Loucy (cell line): ENCODE data around the gene NHSL2.

Source experiments
- H2AFZ ChIP-seq: fragments of 200-600 bp; sonication (generic); 2 replicates; pipeline ENCODE4 v1.6.0; 2016; ENCODE audit warnings: antibody characterized with exemption, mild to moderate bottlenecking, low read length, moderate library complexity
- H3F3A ChIP-seq: fragments of 200-600 bp; 2 replicates; pipeline ENCODE4 v1.6.0; 2016; ENCODE audit warnings: antibody characterized with exemption, low read depth, mild to moderate bottlenecking
- H3K27me3 ChIP-seq: fragments of 200-600 bp; sonication (generic); 2 replicates; pipeline ENCODE4 v1.6.1; 2014; ENCODE audit warnings: low read length, mild to moderate bottlenecking; ENCODE audit not compliant: insufficient read depth, poor library complexity, severe bottlenecking
- H3K36me3 ChIP-seq: fragments of 200-600 bp; sonication (generic); 2 replicates; pipeline ENCODE4 v1.6.1; 2016; ENCODE audit warnings: low read length; ENCODE audit not compliant: insufficient read depth
- H3K4me1 ChIP-seq: fragments of 200-600 bp; sonication (generic); 2 replicates; pipeline ENCODE4 v1.5.1; 2014; ENCODE audit warnings: low read length, mild to moderate bottlenecking; ENCODE audit not compliant: insufficient read depth, poor library complexity, severe bottlenecking
- H3K4me2 ChIP-seq: fragments of 200-600 bp; sonication (generic); 2 replicates; pipeline ENCODE4 v1.6.0; 2014; ENCODE audit warnings: antibody characterized with exemption, low read length, low read depth, mild to moderate bottlenecking; ENCODE audit not compliant: poor library complexity, severe bottlenecking
- H3K4me3 ChIP-seq: fragments of 200-600 bp; sonication (generic); 2 replicates; pipeline ENCODE4 v1.5.1; 2014; ENCODE audit warnings: low read length, mild to moderate bottlenecking, mixed read lengths; ENCODE audit not compliant: poor library complexity, severe bottlenecking
- H3K79me2 ChIP-seq: fragments of 200-600 bp; sonication (generic); 2 replicates; pipeline ENCODE4 v1.6.1; 2014; ENCODE audit warnings: low read length; ENCODE audit not compliant: insufficient read depth
- H3K9ac ChIP-seq: fragments of 200-600 bp; sonication (generic); 2 replicates; pipeline ENCODE4 v1.6.0; 2014; ENCODE audit warnings: mild to moderate bottlenecking, low read depth, low read length, moderate library complexity; ENCODE audit not compliant: poor library complexity, severe bottlenecking
- H3K9me2 ChIP-seq: fragments of 200-600 bp; sonication (generic); replicated peaks from 2 replicates; pipeline ENCODE4 v1.6.1; 2016; ENCODE audit warnings: low read depth, low read length, mixed read lengths
- H3K9me3 ChIP-seq: fragments of 200-600 bp; sonication (generic); 2 replicates; pipeline ENCODE4 v1.6.1; 2014; ENCODE audit warnings: mild to moderate bottlenecking, antibody characterized with exemption, low read length, low read depth; ENCODE audit not compliant: insufficient read depth
- H4K20me1 ChIP-seq: fragments of 200-600 bp; sonication (generic); 2 replicates; pipeline ENCODE4 v1.6.0; 2014; ENCODE audit warnings: antibody characterized with exemption, low read length, mild to moderate bottlenecking; ENCODE audit not compliant: insufficient read depth, poor library complexity, severe bottlenecking
- EZH2phosphoT487 ChIP-seq: fragments of 200-600 bp; IDR thresholded peaks from 2 replicates; pipeline ENCODE4 v1.6.1; 2018; ENCODE audit warnings: antibody characterized with exemption, mild to moderate bottlenecking, moderate library complexity, borderline replicate concordance
- TF ChIP-seq, protein P1 (sequence below): fragments of 200-600 bp; sonication (generic); conservative IDR thresholded peaks from 2 replicates; pipeline ENCODE4 v1.5.1; 2014; ENCODE audit warnings: mild to moderate bottlenecking, antibody characterized with exemption, low read length

NHSL2 gene

DNA sequence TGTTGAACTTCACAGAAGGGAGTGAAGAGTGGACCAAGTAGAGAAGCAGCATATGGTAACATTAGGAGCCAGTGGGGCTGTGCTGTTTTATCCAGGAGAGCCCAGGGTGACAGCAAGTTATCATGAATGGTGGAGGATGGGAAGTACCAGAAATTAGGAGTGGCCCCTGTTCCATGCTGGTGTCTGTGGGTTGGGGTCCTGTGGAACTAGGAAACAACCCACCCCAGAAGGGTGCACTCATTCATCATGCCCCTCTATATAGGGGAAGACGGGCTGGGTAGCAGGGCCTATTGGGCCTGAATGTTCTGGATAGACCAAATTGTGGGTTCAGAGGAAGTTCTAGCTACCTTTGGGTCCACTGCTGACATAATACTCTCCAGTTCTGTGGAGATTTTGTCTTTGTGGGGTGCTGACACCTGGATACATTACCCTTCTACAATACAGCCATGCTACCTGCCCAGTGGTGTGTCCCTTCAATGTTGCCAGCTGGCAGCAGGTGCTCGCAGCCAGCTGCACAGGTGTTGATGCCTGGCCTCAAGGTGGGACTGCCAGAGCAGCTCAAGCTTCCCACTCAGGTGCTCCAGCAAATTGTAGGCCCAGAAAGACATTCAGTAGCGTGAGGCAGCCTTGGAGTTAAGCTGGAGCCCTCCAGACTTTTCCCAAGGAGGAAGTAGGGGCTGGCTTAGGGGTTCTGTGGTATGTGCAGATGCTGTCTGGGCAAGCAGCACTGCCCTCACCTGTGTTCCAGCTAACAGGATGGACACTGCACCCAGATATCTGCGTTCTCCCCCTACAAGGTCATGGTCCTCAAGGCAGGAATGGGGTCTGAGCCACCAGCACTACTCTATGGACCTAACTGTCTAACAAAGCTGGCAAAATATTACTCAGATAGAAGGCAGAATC, 106.5 kb downstream of the NHSL2 start:
- no peak overlapping the region for H3K9ac ChIP-seq
- peaks cover 26% of the 10 kb centered on the region for H3K4me1 ChIP-seq
- no peak overlapping the region for H2AFZ ChIP-seq
- no peaks in the 10 kb centered on the region for H3K9me3 ChIP-seq
- no peaks in the 10 kb centered on the region for H3K79me2 ChIP-seq
- no peaks in the 10 kb centered on the region for H4K20me1 ChIP-seq
- no peak overlapping the region for H3K4me3 ChIP-seq
- H3F3A ChIP-seq: no peaks in the 10 kb centered on the region
- H3K27me3 ChIP-seq: no peaks in the 10 kb centered on the region
- H3K9me2 ChIP-seq: no peaks in the 10 kb centered on the region
- no peak overlapping the region for H3K4me2 ChIP-seq
- no peaks in the 10 kb centered on the region for H3K36me3 ChIP-seq
- TF ChIP-seq, protein P1, sequence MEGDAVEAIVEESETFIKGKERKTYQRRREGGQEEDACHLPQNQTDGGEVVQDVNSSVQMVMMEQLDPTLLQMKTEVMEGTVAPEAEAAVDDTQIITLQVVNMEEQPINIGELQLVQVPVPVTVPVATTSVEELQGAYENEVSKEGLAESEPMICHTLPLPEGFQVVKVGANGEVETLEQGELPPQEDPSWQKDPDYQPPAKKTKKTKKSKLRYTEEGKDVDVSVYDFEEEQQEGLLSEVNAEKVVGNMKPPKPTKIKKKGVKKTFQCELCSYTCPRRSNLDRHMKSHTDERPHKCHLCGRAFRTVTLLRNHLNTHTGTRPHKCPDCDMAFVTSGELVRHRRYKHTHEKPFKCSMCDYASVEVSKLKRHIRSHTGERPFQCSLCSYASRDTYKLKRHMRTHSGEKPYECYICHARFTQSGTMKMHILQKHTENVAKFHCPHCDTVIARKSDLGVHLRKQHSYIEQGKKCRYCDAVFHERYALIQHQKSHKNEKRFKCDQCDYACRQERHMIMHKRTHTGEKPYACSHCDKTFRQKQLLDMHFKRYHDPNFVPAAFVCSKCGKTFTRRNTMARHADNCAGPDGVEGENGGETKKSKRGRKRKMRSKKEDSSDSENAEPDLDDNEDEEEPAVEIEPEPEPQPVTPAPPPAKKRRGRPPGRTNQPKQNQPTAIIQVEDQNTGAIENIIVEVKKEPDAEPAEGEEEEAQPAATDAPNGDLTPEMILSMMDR: no peak
- no peak for TF ChIP-seq EZH2phosphoT487

DNA sequence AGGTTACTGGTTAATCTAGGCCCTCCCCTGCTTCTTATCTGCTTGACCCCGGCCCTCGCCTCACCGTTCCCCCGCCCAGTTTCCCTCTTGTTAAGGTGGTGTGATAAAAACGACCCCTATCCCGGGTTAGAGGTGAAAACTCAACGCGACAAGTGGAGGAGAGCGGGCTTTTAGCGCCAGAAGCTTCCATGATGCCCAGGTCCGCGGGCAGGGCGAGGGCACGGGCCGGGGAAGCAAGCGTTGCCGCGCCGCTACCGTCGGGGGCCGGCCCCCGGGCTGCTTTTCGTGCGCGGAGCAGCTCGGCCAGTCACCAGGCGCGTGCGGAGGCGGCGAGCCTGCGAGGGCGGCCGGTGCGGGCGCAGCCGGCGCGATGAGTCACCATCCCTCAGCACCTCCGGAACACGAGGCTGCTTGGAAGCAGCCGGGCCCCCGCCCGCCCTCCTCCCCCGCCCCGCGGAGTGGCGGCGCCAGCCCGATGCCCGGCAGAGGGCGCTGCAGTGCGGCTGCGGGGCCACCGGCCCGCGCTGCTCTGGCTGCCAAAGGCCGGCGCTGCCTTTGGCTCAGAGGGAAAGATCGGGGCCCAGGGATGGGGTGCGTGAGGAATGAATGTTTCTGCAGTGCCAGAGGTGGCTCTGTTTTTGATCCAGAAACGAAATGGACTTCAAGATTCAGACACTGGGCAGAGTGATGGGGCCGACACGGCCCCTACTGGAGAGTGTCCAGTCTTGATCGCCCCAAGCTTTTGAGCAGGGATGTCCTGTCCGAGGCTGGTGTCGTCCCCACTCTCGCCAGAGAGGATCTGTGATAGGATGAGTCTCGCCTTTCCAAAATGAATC, 107.8 kb downstream of the NHSL2 start:
- Histone ChIP-seq H2AFZ (peak overlapping the region; percentile 75), H3K9me3 (no peaks in the 10 kb centered on the region), H3K79me2 (no peaks in the 10 kb centered on the region), H3K9me2 (no peaks in the 10 kb centered on the region), H4K20me1 (no peaks in the 10 kb centered on the region), H3K4me3 (peak overlapping the region; percentile 57), H3K36me3 (no peaks in the 10 kb centered on the region), H3K9ac (peak overlapping the region; percentile 39), H3F3A (no peaks in the 10 kb centered on the region), H3K27me3 (no peaks in the 10 kb centered on the region), H3K4me1 (peaks cover 26% of the 10 kb centered on the region), H3K4me2 (peak overlapping the region; percentile 75)
- TF ChIP-seq, protein P1: peak; percentile 58
- TF ChIP-seq EZH2phosphoT487: no peak

DNA sequence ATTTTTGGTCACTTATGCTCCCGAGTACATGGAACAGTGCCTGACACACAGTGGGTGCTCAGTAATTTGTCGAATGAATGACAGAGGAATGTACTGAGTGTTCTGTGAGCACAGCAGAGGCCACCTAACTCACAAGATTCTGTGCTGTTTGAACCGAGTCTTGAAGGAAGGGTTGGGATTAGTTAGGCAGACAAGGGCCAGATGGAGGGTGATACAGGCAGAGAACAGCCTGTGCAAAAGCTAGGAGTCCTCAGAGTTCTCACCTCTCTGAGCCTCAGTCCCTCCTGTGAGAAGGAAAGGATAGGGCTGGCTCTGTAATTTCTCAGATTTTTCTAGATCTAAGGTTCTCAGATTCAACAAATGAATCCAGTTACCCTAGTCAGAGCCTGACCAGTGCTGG, 108.8 kb downstream of the NHSL2 start:
- Histone ChIP-seq H3K9me2 (no peaks in the 10 kb centered on the region), H3K9ac (no peak overlapping the region), H4K20me1 (no peaks in the 10 kb centered on the region), H3K36me3 (no peaks in the 10 kb centered on the region), H3K4me1 (peaks cover 26% of the 10 kb centered on the region), H3K9me3 (no peaks in the 10 kb centered on the region), H3K4me3 (no peak overlapping the region), H3K27me3 (no peaks in the 10 kb centered on the region), H2AFZ (no peak overlapping the region), H3F3A (no peaks in the 10 kb centered on the region), H3K79me2 (no peaks in the 10 kb centered on the region), H3K4me2 (no peak overlapping the region)
- no peak for TF ChIP-seq EZH2phosphoT487
- TF ChIP-seq, protein P1: no peak
